HG03439 (cell line): ENCODE results near the gene CPLANE1.
A peak's percentile ranks its signal among the peaks of the same experiment; 100 is the strongest.
"Not testable (repeated sequence)": the region's sequence is repeated elsewhere in the genome, so short reads cannot be mapped to it uniquely, and the experiment has no call there.

Experiments used
- ATAC-seq: cut with Tn5 transposase; IDR thresholded peaks from one replicate; pipeline ENCODE4 v1.9.1; 2021; ENCODE audit warnings: mild to moderate bottlenecking, moderate library complexity; ENCODE audit not compliant: unreplicated experiment

CPLANE1 gene

GRCh38 chr5:37248970-37249814, at the start of gene CPLANE1:
CPLANE1 (minus strand) TSS chr5:37249376; CDS start chr5:37247698, 1,678 bp downstream.
- ATAC-seq = peak; percentile 83

GRCh38 chr5:37296313-37296712, 47.1 kb upstream of the CPLANE1 start:
- ATAC-seq = not testable (repeated sequence)

- ATAC-seq = no peak
Observed at GRCh38 chr5:37283214-37283820, 34.1 kb upstream of the CPLANE1 start.

- no peak for ATAC-seq
Observed at GRCh38 chr5:37275511-37275910, 26.3 kb upstream of the CPLANE1 start.

GRCh38 chr5:37272511-37272910, 23.3 kb upstream of the CPLANE1 start:
- no peak for ATAC-seq

- ATAC-seq = not testable (repeated sequence)
Observed at GRCh38 chr5:37268100-37268499, 18.9 kb upstream of the CPLANE1 start.

- no peak for ATAC-seq
Observed at GRCh38 chr5:37255774-37256358, 6.7 kb upstream of the CPLANE1 start.

- no peak for ATAC-seq
Observed at GRCh38 chr5:37254581-37254980, 5.4 kb upstream of the CPLANE1 start.

GRCh38 chr5:37251665-37252064, 2.5 kb upstream of the CPLANE1 start:
- no peak for ATAC-seq

- ATAC-seq = no peak
Observed at GRCh38 chr5:37249815-37250164, 614 bp upstream of the CPLANE1 start.

GRCh38 chr5:37248421-37248969, 681 bp downstream of the CPLANE1 start:
- ATAC-seq = no peak

- ATAC-seq = no peak
Observed at GRCh38 chr5:37247496-37247895, 1.7 kb downstream of the CPLANE1 start.

GRCh38 chr5:37247036-37247435, 2.1 kb downstream of the CPLANE1 start:
- no peak for ATAC-seq

GRCh38 chr5:37234288-37234687, 14.9 kb downstream of the CPLANE1 start:
- no peak for ATAC-seq

GRCh38 chr5:37226377-37226776, 22.8 kb downstream of the CPLANE1 start:
- ATAC-seq = no peak

GRCh38 chr5:37222181-37222580, 27.0 kb downstream of the CPLANE1 start:
- ATAC-seq = no peak

- ATAC-seq = not testable (repeated sequence)
Observed at GRCh38 chr5:37220426-37220825, 28.8 kb downstream of the CPLANE1 start.

GRCh38 chr5:37219384-37219783, 29.8 kb downstream of the CPLANE1 start:
- not testable (repeated sequence) for ATAC-seq

GRCh38 chr5:37217976-37218375, 31.2 kb downstream of the CPLANE1 start:
- no peak for ATAC-seq

- no peak for ATAC-seq
Observed at GRCh38 chr5:37214550-37214949, 34.6 kb downstream of the CPLANE1 start.

- no peak for ATAC-seq
Observed at GRCh38 chr5:37212096-37212495, 37.1 kb downstream of the CPLANE1 start.

- ATAC-seq = no peak
Observed at GRCh38 chr5:37211661-37212060, 37.5 kb downstream of the CPLANE1 start.
